HG02623 (cell line): ENCODE results near the gene GOLGA2.
A peak's percentile ranks its signal among the peaks of the same experiment; 100 is the strongest.

ENCODE experiments used
- ATAC-seq: cut with Tn5 transposase; IDR thresholded peaks from one replicate; pipeline ENCODE4 v1.9.1; 2021; ENCODE audit warnings: moderate library complexity; ENCODE audit not compliant: unreplicated experiment

GOLGA2 gene, protein sequence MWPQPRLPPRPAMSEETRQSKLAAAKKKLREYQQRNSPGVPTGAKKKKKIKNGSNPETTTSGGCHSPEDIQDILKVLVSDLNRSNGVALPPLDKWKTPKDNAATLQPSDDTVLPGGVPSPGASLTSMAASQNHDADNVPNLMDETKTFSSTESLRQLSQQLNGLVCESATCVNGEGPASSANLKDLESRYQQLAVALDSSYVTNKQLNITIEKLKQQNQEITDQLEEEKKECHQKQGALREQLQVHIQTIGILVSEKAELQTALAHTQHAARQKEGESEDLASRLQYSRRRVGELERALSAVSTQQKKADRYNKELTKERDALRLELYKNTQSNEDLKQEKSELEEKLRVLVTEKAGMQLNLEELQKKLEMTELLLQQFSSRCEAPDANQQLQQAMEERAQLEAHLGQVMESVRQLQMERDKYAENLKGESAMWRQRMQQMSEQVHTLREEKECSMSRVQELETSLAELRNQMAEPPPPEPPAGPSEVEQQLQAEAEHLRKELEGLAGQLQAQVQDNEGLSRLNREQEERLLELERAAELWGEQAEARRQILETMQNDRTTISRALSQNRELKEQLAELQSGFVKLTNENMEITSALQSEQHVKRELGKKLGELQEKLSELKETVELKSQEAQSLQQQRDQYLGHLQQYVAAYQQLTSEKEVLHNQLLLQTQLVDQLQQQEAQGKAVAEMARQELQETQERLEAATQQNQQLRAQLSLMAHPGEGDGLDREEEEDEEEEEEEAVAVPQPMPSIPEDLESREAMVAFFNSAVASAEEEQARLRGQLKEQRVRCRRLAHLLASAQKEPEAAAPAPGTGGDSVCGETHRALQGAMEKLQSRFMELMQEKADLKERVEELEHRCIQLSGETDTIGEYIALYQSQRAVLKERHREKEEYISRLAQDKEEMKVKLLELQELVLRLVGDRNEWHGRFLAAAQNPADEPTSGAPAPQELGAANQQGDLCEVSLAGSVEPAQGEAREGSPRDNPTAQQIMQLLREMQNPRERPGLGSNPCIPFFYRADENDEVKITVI

GRCh38 chr9:128275198-128276007, at the start of gene GOLGA2:
TSS of gene GOLGA2 (minus strand) at chr9:128276007. CDS start at chr9:128275976, 31 bp downstream.
- ATAC-seq = peak; percentile 38

DNA sequence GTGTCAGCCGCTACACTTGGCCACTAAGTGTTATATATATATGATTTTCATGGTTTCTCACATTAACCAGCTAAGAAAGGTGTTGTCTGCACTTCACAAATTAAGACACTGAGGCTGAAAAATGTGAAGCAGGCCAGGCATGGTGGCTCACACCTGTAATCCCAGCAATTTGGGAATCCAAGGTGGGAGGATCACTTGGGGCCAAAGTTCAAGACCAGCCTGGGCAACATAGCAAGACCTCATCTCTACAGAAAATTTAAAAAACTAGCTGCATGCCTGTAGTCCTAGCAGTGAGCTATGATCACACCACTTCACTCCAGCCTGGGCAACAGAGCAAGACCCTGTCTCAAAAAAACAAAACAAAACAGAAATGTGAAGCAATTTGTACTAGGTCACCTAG, 48.6 kb upstream of the GOLGA2 start:
- ATAC-seq = no peak

GRCh38 chr9:128323791-128324190, 48.0 kb upstream of the GOLGA2 start:
- ATAC-seq = no peak

GRCh38 chr9:128323212-128323730, 47.5 kb upstream of the GOLGA2 start:
- no peak for ATAC-seq

DNA sequence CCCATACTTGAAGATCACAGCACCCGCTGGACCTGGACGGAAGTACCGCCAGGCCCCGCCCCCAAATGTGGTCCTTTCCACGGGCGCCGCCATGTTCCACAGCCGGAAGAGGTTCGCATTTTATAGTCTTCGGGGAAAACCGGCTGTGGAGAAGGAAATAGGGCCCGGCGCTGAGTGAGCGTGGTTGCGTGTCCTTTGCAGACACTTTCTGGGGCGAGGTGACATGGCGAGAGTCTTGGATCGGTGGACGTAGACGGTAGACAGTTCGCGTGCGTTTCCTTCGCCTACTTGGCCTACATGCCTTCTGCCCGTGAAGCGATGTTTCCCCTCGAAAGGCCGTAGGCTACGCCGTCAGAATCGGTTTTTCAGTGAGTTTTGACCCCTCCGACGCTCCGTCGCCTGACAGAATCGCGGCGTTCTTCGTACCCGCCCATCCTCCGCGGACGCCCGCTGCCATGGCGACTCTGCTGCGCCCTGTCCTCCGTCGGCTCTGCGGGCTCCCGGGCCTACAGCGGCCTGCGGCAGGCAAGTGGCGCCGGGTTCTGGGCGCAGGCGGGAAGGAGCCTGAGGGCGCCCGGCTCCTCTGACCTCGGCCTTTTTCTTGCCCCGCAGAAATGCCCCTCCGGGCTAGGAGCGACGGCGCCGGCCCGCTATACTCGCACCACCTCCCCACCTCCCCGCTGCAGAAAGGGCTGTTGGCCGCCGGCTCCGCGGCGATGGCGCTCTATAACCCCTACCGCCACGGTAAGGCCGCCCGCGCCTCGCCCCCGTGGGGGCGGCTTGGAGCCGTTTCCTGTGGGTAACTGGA, 46.8 kb upstream of the GOLGA2 start, which contains the start of the genes COQ4 and TRUB2:
TSS of gene COQ4 (plus strand) at position 436 of the 808 bp plus-strand sequence. CDS start at position 456, 20 bp downstream.
TSS of gene TRUB2 (minus strand) at position 44 of the 808 bp plus-strand sequence. CDS start at position 5, 39 bp downstream.
- ATAC-seq = peak; percentile 64

GRCh38 chr9:128321879-128322403, 46.1 kb upstream of the GOLGA2 start:
- peak; percentile 15 for ATAC-seq

GRCh38 chr9:128321343-128321742, 45.5 kb upstream of the GOLGA2 start:
- ATAC-seq = no peak

- ATAC-seq = no peak
Observed at GRCh38 chr9:128317629-128318028, 41.8 kb upstream of the GOLGA2 start.

- no peak for ATAC-seq
Observed at GRCh38 chr9:128316421-128316820, 40.6 kb upstream of the GOLGA2 start.

DNA sequence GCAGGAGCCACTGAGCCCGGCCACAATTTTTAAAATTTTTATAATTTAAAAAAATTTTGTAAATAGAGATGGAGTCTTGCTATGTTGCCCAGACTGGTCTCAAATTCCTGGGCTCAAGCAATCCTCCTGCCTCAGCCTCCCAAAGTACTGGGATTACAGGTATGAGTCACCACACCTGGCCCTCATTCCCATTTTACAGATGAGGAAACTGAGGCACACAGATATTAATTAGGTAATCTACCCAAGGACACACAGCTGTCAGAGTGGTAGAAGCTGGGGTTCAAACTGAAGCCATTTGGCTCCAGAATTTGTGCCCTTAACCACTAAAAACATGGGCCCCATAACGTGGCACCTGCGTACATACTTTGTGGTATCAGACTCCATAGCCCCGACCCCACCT, 38.9 kb upstream of the GOLGA2 start:
- no peak for ATAC-seq

- ATAC-seq = no peak
Observed at GRCh38 chr9:128310461-128310860, 34.7 kb upstream of the GOLGA2 start.

DNA sequence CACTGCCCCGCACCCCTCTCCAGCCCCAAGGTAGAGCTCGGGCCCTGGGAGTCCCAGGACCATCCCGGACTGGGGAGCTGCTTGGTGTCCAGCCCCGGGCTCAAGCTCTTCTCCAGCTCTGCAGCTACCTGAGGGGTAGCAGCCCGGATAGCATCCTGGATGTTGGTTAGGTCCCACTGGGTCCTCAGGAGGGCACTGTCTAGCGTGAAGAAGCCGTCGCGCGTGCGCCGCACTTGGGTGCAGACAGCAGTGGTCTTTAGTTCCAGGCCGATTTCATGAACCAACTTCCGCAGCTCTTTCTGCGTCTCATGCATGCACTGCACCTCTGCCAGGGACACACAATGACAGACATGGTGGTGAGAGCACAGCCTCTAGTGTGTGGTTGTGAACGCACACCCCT, 33.7 kb upstream of the GOLGA2 start:
- no peak for ATAC-seq

GRCh38 chr9:128304971-128305288, 29.1 kb upstream of the GOLGA2 start:
- no peak for ATAC-seq

GRCh38 chr9:128304136-128304970, 28.5 kb upstream of the GOLGA2 start:
- ATAC-seq = no peak

GRCh38 chr9:128298535-128299482, 23.0 kb upstream of the GOLGA2 start:
- no peak for ATAC-seq

DNA sequence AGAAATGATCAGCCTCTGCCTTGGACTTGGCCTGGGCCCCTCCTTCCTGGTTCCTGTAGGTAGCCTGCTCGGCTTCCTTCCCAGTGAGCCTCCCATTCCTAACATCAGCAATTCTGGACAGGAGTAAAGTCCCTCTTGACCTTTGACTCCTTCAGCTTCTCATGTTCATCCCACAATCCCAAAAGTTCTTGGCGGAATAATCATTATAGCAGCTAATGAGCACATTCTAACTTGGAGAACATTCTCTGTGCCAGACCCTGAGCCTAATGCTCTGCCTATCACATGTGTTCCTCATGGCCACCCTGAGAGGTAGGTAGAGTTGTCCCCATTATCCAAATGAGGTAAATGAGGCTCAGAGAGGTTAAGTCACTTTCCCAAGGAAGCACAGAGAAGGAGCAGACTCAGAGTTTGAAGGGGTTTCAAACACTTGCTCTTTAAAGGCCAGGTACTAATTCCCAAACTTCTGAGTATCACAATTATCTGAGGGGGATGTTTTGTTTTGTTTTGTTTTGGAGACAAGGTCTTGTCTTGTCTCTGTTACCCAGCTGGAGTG, 21.5 kb upstream of the GOLGA2 start:
- no peak for ATAC-seq
